ENCODE data around the gene ZNF319. TPM values are rescaled to one million over a fixed set of nuclear protein-coding genes. Genes with fewer than 3 reads are reported as not detected.

ZNF319 gene
- 10 to 100 TPM; 21.5 to 21.8 TPM for total RNA-seq

DNA sequence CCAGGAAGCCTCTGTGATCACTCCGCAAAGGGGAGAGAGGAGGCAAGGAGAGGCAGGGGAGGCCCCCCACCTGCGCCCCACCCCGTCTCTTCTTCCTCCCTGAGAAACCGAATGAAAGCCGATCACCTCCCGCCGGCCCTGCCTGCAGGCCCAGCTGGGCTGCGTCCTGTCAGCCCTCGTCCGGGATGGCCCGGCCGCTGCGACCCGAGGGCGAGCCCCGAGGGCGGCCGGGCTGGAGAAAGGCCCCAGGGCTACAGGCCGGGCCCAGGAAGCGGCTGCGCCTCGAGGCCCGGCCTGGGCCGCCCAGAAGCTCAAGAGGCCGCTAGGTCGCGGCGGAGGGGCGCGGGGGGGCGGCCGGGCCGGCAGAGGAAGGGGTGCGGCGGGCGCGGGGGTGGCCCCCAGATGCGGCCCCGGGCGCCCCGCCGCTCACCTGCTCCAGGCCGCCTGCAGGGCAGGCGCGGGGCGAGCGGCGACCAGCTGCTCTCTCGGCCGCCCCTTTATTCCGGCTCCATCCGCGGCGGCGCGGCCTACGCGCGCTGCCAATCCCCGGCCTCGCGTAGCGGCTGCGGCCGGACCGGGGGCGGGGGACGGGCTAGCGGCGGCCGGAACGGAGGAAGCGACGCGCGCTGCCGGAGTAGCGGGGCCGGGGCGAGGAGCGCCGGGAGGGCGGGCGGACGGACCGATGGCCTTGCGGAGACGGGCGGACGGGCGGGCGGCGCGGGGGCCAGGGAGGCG lies at the start of gene ZNF319:
Gene ZNF319, minus strand, starts transcription at position 702 of the 735 bp plus-strand sequence. CDS start 2,407 bp downstream, outside the sequence.
- H3K9me3 Mint-ChIP-seq: no peaks in the 10 kb centered on the region
- H3K27me3 Mint-ChIP-seq: no peaks in the 10 kb centered on the region
- DNase-seq: no peak
- peak; percentile 3 for ATAC-seq (ENCODE audit: low read depth)
- peak within 1 kb of the TSS; percentile 95 for H3K4me3 Mint-ChIP-seq
- peaks cover 11% of the 10 kb centered on the region for H3K36me3 Mint-ChIP-seq
- H3K4me1 Mint-ChIP-seq: peaks cover 48% of the 10 kb centered on the region
- POLR2A ChIA-PET: interaction anchor here (0.6 to 2.6 kb wide), 11 partner anchors 10 to 1136 kb away, joined by 3 to 11 read pairs (median 4); partner anchors contain the start of genes CFAP20 and KATNB1
- H3K27ac Mint-ChIP-seq: peak within 1 kb of the TSS; percentile 92

DNA sequence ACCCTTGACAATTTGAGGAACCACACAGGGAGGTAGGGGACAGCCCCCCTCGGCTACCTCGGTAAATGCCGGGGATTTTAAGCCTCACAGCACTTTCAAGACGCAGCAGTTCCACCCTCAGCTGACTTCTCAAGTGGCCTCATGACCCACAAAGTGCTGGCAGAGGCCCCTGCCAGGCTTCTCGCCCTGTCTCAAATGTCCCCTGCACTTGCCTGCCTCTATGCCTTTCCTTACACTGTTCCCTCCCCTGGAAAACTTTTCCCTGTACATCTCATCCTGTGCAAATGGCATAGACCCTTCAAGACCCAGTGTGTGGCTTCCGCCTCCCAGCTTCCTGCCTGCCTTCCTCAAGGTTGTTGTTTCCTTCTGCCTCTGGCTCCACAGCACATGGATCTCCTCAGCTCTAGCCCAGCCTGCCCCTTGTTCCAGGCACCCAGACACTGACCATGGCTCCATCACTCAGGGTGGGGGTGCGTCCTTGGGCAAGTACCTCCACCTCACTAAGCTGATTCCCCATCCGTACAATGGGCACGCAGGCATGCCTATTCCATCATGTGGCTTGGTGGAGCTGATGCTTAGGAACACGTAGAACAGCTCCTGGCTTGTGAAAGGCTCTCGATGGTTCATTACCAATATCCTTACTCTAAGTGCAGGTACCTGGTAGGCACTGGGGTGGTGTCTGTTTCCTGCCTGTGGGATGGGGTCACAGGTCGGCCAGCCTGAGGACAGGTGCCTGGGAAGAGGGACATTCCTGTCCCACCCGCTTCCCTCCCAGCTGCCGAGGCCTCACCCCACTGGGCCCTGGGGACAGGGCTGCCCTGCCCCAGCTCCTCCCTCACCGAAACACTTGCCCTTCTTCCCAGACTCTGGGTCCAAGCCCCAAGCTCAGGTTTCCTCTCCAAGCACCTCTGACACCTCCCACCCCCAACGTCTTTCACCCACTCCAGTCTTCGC lies 49.0 kb upstream of the ZNF319 start:
- Mint-ChIP-seq H3K9me3 (no peaks in the 10 kb centered on the region), H3K36me3 (no peaks in the 10 kb centered on the region), H3K4me3 (no peak overlapping the region), H3K4me1 (no peaks in the 10 kb centered on the region), H3K27me3 (no peaks in the 10 kb centered on the region), H3K27ac (no peak overlapping the region)
- POLR2A ChIA-PET: interaction anchor here (0.8 kb wide), 1 partner anchor 14 kb away, joined by 3 read pairs; no protein-coding TSS in a partner anchor
- ATAC-seq (ENCODE audit: low read depth): no peak
- DNase-seq: no peak

DNA sequence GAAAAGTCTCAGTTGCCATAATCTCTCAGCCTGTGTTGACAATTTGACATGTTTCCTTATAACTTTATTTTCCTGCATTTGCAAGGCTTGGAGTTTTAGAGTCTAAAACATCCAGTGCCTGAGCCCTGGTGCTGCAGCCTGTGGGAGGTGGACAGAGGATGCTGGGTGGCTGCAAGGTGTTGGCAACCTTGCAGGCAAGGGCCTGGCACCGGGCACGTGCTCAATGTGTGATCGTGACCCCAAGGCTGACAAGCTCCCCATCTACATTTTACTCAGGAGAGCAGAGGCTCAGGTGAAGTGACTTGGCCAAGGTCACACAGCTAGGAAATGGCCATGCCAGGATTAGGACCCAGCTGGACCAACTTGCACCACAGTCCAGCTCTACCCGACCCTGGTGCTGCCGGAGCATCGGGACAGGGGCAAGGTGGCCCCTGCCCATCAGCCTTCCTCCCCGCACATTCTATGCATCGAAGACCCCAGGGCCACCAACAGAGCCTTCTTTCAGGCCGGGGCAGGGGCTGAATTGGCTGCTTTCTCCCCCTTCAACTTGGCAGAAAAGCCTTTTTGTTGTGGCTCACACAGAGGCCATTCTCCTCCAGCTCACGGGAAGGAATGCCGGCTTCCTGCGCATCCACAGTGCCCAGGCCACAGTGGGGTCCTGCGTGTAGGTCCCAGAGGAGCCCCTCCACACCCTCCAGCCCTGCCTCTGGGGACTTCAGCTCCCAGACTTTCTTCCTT lies 48.2 kb upstream of the ZNF319 start:
- no peaks in the 10 kb centered on the region for H3K9me3 Mint-ChIP-seq
- ATAC-seq (ENCODE audit: low read depth) (no peak), DNase-seq (no peak)
- POLR2A ChIA-PET: no interaction called here
- no peaks in the 10 kb centered on the region for H3K36me3 Mint-ChIP-seq
- no peaks in the 10 kb centered on the region for H3K27me3 Mint-ChIP-seq
- no peak overlapping the region for H3K4me3 Mint-ChIP-seq
- H3K4me1 Mint-ChIP-seq: no peaks in the 10 kb centered on the region
- no peak overlapping the region for H3K27ac Mint-ChIP-seq

DNA sequence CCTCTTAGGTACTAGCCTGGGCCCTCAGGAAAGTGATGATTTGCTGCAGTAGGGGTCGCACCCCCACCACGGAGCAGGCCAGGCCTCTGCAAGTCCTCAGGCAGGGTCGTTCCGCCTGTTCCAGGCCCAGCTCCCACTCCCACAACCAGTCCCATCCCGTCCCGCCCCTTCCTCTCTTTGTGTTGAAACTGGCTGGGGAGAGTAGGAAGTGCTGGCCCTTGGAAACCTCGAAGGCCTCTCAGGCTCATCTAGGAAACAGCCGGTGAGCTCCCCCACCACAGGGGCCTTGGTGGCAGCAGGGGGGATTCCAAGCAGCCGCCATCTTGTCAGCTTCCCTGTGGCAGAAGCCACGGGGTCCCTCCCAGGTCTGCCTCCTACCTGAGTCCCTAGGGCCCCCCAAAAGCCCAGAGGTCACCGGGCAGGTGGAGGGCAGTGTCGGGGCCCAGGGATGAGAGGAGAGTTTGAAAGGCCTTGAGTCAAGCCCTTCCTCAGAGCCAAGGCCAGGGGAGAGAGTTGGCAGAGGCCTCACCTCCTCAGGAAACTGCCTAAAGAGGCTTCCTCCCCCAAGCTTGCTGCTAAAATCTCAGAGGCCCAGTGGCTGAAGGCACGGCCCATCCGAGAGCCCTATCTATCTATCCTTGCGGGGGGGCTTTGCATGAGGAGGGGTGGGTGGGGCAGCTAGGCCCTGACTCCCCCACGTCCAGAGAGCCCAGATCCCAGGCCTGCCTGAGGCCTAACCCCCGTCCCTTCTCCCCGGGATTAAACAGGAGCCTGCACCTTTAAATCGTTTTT lies 47.3 kb upstream of the ZNF319 start:
- Mint-ChIP-seq H3K27me3 (no peaks in the 10 kb centered on the region), H3K27ac (no peak overlapping the region), H3K9me3 (no peaks in the 10 kb centered on the region), H3K4me3 (no peak overlapping the region), H3K4me1 (no peaks in the 10 kb centered on the region), H3K36me3 (no peaks in the 10 kb centered on the region)
- no peak for DNase-seq
- POLR2A ChIA-PET: no interaction called here
- no peak for ATAC-seq (ENCODE audit: low read depth)

DNA sequence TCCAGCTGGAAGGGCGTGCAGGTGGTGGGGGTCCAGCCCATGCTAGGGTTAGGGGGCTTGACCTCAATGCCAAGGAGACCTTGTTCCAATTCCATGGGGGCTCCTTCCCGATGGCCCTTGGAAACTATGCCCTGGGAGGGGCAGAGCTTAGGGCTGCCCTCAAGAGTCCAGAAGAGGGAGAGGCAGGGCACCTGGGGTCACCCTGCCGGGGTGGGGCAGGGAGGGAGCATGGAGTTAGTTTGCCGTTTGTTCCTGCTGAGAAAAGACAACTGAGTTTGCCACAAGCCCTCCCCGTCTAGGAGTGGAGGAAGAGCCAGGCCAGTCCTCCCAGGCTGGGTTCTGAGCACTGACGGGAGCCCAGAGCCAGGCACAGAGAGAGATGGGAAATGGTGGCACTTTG lies 46.5 kb upstream of the ZNF319 start:
- no peak overlapping the region for H3K4me3 Mint-ChIP-seq
- H3K9me3 Mint-ChIP-seq: no peaks in the 10 kb centered on the region
- no peak overlapping the region for H3K27ac Mint-ChIP-seq
- no peaks in the 10 kb centered on the region for H3K4me1 Mint-ChIP-seq
- POLR2A ChIA-PET: no interaction called here
- no peaks in the 10 kb centered on the region for H3K27me3 Mint-ChIP-seq
- DNase-seq (no peak), ATAC-seq (ENCODE audit: low read depth) (no peak)
- no peaks in the 10 kb centered on the region for H3K36me3 Mint-ChIP-seq

DNA sequence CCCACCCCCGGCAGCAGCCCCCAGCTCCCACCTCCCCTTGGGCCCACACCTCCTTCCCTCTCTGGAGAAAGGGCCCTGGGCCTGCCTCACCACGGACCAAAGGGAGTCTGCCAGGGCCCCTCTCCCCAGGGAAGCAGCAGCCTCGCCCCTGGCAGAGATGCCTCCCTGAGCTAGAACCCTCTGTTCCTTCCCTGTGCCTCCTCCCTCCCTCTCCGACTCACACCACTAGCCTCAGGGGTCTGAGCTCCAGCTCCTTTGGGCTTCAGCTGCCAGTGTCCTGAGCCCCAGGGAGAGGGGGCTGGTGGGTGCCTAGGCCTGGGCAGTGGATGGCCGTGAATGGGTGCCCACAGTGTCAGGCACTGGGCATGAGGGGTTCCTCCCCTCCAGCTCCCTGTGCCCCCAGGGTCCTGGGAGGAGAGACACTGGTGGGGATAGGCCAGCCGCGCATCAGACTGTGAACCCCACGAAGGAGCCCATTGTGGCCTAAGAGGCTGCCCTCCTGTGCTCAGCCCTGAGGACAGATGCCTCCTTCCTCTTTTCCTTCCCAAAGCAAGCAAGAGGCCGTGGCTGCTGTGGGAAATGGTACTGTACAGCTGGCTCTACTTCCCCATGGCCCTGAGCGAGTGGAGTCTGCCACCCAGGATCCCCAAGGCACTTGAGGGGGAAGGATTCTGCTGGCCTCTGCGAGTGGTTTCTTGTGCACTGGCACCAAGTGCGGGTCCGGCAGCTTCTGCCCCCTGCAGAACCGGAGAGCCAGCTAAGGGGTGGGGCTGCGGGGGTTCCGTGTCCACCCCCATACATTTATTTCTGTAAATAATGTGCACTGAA lies 45.8 kb upstream of the ZNF319 start:
- no peaks in the 10 kb centered on the region for H3K9me3 Mint-ChIP-seq
- DNase-seq (no peak), ATAC-seq (ENCODE audit: low read depth) (no peak)
- H3K4me3 Mint-ChIP-seq: no peak overlapping the region
- POLR2A ChIA-PET: no interaction called here
- H3K36me3 Mint-ChIP-seq: no peaks in the 10 kb centered on the region
- no peak overlapping the region for H3K27ac Mint-ChIP-seq
- H3K4me1 Mint-ChIP-seq: no peaks in the 10 kb centered on the region
- no peaks in the 10 kb centered on the region for H3K27me3 Mint-ChIP-seq

DNA sequence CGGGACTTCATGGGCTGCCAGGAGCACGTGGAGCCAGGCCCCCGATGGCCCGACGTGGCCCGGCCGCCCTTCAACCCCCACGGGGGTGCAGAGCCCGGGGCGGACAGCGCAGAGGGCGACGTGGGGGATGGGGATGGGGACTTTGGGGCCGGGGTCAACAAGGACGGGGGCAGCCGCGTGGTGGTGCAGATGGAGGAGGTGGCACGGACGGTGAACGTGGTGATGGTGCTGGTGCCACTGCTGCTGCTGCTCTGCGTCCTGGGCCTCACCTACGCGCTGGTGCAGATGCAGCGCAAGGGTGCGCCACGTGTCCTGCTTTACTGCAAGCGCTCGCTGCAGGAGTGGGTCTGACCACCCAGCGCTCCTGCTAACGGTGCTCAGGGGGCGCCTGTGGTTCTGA lies 44.6 kb upstream of the ZNF319 start:
- H3K4me1 Mint-ChIP-seq: no peaks in the 10 kb centered on the region
- ATAC-seq (ENCODE audit: low read depth) (no peak), DNase-seq (no peak)
- H3K27me3 Mint-ChIP-seq: no peaks in the 10 kb centered on the region
- no peak overlapping the region for H3K4me3 Mint-ChIP-seq
- H3K9me3 Mint-ChIP-seq: no peaks in the 10 kb centered on the region
- no peak overlapping the region for H3K27ac Mint-ChIP-seq
- POLR2A ChIA-PET: no interaction called here
- H3K36me3 Mint-ChIP-seq: no peaks in the 10 kb centered on the region

DNA sequence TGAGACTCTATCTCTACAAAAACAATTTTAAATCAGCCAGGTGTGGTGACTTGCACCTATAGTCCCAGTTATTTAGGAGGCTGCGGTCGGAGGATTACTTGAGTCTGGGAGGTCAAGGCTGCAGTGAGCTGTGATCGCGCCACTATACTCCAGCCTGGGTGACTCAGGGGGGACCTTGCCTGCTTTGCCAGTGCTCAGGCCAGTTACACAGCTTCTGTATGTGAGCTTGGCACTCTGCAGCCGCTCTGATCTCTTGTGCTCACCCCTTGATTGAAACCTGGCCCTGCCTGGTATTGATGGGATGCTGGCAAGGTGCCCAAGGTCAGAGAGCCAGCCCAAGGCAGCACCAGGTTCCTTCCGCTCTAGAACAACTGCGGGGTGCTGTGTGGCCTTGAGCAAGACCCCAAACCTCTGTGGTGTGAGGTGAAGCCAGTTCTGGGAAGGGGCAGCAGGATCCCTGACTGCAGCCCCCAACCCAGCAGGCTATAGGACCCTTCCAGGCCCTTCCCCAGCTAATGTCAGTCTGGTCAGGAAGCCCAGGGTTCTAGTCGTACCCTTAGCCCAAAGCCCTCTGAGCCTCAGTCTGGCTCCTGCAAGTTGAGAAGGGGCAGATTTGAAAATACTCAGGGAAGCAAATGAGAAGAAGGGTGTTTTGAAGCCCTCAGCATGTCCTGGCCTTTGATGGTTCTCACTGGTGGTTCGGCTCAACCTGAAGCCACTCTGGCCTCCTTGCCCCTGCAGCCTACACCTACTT lies 44.0 kb upstream of the ZNF319 start:
- POLR2A ChIA-PET: interaction anchor here (0.6 kb wide), 1 partner anchor 1573 kb away, joined by 4 read pairs; no protein-coding TSS in a partner anchor
- no peaks in the 10 kb centered on the region for H3K9me3 Mint-ChIP-seq
- H3K4me3 Mint-ChIP-seq: no peak overlapping the region
- H3K27ac Mint-ChIP-seq: no peak overlapping the region
- ATAC-seq (ENCODE audit: low read depth): no peak
- no peaks in the 10 kb centered on the region for H3K4me1 Mint-ChIP-seq
- no peak for DNase-seq
- H3K36me3 Mint-ChIP-seq: no peaks in the 10 kb centered on the region
- no peaks in the 10 kb centered on the region for H3K27me3 Mint-ChIP-seq

DNA sequence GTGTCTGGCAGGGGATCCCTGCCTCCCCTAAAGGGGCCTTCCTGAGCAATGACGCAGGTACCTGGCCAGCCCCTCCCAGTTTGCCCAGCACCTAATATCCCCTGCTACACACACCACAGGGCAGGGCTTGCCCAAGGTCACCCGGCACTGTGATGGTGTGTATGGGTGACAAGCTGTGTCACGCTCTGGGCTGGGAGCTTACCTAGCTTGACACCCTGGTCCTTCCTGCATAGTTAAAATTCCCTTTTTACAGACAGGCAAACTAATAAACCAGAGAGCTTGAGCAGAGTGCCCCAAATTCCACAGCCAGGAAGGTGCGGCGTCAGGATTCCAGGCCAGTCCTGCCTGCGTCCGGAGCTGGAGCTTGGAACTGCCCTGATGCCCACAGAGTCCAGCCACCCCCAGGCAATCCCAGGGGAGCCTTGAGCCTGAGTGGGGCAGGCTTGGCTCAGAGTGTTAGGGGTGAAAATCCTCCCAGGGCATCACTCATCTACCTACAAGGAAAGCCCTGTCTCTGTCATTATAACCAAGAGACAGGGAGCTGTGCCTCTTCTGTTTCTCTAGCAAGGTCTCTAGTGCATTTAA lies 43.2 kb upstream of the ZNF319 start:
- no peaks in the 10 kb centered on the region for H3K27me3 Mint-ChIP-seq
- DNase-seq (no peak), ATAC-seq (ENCODE audit: low read depth) (no peak)
- no peaks in the 10 kb centered on the region for H3K9me3 Mint-ChIP-seq
- no peak overlapping the region for H3K4me3 Mint-ChIP-seq
- no peaks in the 10 kb centered on the region for H3K4me1 Mint-ChIP-seq
- POLR2A ChIA-PET: interaction anchor here (0.6 kb wide), 1 partner anchor 1572 kb away, joined by 4 read pairs; no protein-coding TSS in a partner anchor
- no peaks in the 10 kb centered on the region for H3K36me3 Mint-ChIP-seq
- no peak overlapping the region for H3K27ac Mint-ChIP-seq

DNA sequence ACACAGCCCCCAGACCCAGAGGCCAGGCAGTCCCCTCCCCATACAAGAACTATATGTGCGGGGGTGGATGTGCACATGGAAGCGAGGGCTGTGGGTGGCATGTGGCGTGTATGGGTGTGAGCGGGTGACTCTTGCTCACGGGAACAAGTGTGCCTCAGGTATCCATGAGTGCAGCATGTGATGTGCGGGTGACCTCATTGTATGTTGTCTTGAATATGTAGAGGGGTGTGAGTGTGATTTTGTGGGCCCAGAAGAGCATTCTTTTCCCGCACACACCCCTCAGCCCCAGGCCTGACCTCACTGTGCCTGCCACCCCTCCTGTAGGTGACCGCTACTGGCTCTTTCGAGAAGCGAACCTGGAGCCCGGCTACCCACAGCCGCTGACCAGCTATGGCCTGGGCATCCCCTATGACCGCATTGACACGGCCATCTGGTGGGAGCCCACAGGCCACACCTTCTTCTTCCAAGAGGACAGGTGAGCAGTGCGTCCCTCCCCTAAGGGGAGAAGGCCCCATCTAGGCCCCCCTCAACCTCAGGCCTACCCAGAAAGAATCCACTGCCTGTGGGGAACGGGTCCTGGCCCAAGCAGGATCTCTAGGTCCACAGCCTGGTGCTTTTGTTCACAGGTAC lies 42.5 kb upstream of the ZNF319 start:
- no peak for ATAC-seq (ENCODE audit: low read depth)
- POLR2A ChIA-PET: no interaction called here
- H3K9me3 Mint-ChIP-seq: no peaks in the 10 kb centered on the region
- H3K4me1 Mint-ChIP-seq: no peaks in the 10 kb centered on the region
- H3K36me3 Mint-ChIP-seq: no peaks in the 10 kb centered on the region
- DNase-seq: no peak
- H3K4me3 Mint-ChIP-seq: no peak overlapping the region
- H3K27ac Mint-ChIP-seq: no peak overlapping the region
- H3K27me3 Mint-ChIP-seq: no peaks in the 10 kb centered on the region

Measured in activated naive CD8-positive, alpha-beta T cell treated with anti-CD3 and anti-CD28 coated beads, Interleukin-2, amount 10 ng/mL, durations not matched to agents 7 days and 5 days (primary cell).